Measurements from ENCODE around the gene HDAC2.

Gene HDAC2

GRCh38 chr6:113888493-113888892 is 82.5 kb downstream of the HDAC2 start:
- no peak overlapping the region for H3K27ac Mint-ChIP-seq
- H3K9me3 Mint-ChIP-seq: no peaks in the 10 kb centered on the region
- no peaks in the 10 kb centered on the region for H3K36me3 Mint-ChIP-seq (ENCODE audit: insufficient read depth)
- DNase-seq: no peak
- H3K4me3 Mint-ChIP-seq: no peak overlapping the region
- H3K27me3 Mint-ChIP-seq: peaks cover 11 to 21% of the 10 kb centered on the region in 2 donors
- ATAC-seq (replicated peaks): no peak
- H3K4me1 Mint-ChIP-seq (ENCODE audit: low read depth in 2 of 2): no peaks in the 10 kb centered on the region

- Mint-ChIP-seq H3K27me3 (peaks cover 14 to 21% of the 10 kb centered on the region in 2 donors), H3K4me1 (ENCODE audit: low read depth in 2 of 2) (no peaks in the 10 kb centered on the region), H3K4me3 (no peak overlapping the region), H3K27ac (no peak overlapping the region), H3K36me3 (ENCODE audit: insufficient read depth) (no peaks in the 10 kb centered on the region), H3K9me3 (no peaks in the 10 kb centered on the region)
- DNase-seq (no peak), ATAC-seq (replicated peaks) (no peak)
These were observed 84.4 kb downstream of the HDAC2 start for GRCh38 chr6:113886512-113886911.

GRCh38 chr6:113884011-113884410 is 86.9 kb downstream of the HDAC2 start:
- Mint-ChIP-seq H3K27ac (no peak overlapping the region), H3K4me3 (no peak overlapping the region), H3K27me3 (peaks cover 29% of the 10 kb centered on the region in 2 donors), H3K4me1 (ENCODE audit: low read depth in 2 of 2) (no peaks in the 10 kb centered on the region), H3K36me3 (ENCODE audit: insufficient read depth) (no peaks in the 10 kb centered on the region), H3K9me3 (no peaks in the 10 kb centered on the region)
- no peak for DNase-seq
- ATAC-seq (replicated peaks): no peak
